Subcutaneous adipose tissue (tissue), 4 donors: ENCODE measurements around the gene PPFIA4. TPM values are rescaled to one million over a fixed set of nuclear protein-coding genes. Genes with fewer than 3 reads are reported as not detected.

ENCODE experiments used
- total RNA-seq, 4 donors: library from RNA; depleted of rRNA; stranded (reverse); fragments of >200 nt; gene quantifications; one replicate each; pipeline ENCODE4 v1.1.0, GENCODE V29; 2016
- TF ChIP-seq, protein P1 (sequence below): fragments of 450-650 bp; IDR thresholded peaks from one replicate; pipeline ENCODE4 v1.5.1; 2016; ENCODE audit warnings: low read depth, mild to moderate bottlenecking, control low read depth, antibody characterized with exemption, moderate library complexity

PPFIA4 gene
- total RNA-seq, 4 donors from 2014 or later, result 0.16 to 0.19 (median 0.17) TPM; not detected in 1

DNA sequence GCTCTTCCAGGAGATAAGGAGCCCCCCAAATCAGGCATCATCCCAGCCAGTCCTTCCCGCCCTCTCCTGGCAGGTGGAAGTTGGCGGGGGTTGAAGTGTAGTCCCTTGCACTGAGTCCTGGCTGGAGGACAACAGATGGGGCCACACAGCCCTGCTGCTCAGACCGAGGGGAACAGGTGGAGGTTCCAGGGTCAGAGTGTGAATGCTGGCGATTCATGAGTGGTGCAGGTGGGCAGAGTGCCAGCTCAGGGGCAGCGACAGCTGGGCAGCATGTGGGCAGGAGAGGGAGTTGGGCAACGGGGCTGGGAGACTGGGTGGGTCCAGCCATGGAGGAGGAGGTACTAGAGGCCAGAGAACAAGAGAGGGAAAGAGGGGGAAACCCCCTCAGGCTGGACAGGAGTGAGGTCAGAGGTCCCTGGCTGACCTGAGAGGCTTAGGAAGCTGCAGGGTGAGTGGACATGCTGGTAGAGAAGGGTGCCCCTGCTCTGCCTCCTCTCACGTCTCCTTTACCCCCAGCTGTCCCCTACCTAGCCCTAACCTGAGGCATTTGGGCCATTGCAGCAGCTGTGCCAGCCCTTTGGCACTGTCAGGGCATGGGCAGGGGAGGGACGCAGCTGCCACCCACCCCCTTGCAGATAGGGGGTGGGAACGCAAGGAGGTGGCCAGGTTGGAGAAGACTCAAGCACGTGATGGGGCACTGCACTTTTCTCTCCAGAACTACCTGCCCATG lies 90.0 kb downstream of the PPFIA4 start:
- TF ChIP-seq, protein P1, sequence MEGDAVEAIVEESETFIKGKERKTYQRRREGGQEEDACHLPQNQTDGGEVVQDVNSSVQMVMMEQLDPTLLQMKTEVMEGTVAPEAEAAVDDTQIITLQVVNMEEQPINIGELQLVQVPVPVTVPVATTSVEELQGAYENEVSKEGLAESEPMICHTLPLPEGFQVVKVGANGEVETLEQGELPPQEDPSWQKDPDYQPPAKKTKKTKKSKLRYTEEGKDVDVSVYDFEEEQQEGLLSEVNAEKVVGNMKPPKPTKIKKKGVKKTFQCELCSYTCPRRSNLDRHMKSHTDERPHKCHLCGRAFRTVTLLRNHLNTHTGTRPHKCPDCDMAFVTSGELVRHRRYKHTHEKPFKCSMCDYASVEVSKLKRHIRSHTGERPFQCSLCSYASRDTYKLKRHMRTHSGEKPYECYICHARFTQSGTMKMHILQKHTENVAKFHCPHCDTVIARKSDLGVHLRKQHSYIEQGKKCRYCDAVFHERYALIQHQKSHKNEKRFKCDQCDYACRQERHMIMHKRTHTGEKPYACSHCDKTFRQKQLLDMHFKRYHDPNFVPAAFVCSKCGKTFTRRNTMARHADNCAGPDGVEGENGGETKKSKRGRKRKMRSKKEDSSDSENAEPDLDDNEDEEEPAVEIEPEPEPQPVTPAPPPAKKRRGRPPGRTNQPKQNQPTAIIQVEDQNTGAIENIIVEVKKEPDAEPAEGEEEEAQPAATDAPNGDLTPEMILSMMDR, result no peak

DNA sequence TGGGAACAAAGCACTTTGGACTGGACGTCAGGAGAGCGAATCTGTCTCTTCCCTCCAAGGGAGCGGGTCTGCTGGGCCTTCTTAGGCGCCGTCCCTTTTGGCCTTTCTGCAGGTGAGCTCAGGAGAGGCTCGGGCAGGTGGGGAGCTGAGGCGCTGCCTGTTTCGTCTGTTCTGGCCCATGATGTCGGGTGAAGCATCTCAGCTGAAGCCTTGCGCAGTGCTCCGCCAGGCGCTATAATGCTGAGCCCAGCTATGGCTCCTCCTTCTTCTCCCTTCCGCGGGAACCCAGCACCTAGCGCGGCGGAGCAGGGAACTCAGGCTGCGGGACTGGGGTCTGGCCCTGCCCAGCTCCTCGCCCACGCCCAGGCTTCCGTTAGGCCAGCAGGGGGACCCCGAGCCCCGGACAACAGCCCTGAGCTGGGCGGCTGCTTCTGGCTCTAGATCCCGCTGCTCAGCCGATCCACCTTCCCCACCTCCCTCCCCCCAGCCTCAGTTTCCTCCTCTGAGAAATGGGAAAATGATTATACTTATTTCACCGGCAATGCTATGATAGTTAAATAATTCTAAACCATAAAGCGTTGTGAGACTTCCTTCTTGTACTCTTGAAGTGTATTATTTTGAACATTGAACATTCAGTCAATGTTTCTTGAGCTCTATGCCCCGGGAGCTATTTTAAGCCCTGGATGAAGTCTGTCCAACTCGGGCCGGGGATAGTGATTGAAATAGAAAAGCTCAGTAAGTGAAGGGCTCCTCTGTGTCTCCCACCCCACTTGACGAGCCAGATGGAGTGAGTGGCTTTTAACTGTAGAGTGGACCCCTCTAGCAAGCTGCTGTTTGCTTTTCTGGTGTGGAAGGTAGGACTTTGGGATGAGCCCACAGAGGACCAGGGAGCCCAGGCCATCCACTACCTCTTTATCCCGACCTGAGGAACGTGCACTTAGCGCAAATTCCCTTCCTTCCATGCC lies 91.6 kb downstream of the PPFIA4 start:
- TF ChIP-seq, protein P1, result no peak

DNA sequence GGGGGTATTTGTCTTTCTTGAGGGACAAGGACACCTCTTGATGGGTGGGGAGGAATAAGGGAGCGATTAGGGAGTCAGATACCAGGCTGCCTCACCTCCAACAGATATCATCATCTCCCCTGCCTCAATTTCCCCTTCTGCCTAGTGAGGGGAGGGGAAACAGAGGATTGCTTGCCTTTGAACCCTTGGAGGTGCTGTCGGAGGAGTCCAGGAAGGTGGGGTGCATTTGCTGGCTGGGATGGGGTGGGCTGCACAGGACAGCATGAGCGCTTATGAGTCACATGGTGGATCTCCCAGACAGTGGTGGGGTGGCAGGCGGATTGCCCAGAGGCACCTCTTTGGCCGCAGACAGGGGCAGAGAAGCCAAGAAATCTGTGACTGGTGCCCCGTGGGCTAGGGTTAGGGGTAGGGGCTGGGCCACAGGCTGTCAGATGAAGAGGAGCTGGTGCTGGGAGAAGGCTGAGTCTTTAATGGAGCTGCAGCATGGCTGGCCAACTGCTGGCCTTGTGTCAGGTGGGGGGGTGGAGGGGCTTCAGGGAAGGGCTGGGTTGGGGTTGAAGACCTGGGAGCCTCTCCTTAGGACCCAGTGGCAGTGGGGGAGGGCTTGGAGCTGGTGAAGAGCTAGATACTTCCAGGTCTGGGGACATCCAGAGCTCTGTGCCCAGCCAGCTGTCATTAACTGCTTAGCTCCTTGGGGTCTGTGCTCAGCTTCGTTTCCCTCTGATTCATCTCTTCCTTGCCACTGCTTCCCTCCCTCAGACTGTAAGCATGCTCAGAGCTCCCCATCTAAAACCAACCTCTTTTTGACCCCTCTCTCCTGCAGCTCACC lies 94.2 kb downstream of the PPFIA4 start:
- TF ChIP-seq, protein P1, result no peak

DNA sequence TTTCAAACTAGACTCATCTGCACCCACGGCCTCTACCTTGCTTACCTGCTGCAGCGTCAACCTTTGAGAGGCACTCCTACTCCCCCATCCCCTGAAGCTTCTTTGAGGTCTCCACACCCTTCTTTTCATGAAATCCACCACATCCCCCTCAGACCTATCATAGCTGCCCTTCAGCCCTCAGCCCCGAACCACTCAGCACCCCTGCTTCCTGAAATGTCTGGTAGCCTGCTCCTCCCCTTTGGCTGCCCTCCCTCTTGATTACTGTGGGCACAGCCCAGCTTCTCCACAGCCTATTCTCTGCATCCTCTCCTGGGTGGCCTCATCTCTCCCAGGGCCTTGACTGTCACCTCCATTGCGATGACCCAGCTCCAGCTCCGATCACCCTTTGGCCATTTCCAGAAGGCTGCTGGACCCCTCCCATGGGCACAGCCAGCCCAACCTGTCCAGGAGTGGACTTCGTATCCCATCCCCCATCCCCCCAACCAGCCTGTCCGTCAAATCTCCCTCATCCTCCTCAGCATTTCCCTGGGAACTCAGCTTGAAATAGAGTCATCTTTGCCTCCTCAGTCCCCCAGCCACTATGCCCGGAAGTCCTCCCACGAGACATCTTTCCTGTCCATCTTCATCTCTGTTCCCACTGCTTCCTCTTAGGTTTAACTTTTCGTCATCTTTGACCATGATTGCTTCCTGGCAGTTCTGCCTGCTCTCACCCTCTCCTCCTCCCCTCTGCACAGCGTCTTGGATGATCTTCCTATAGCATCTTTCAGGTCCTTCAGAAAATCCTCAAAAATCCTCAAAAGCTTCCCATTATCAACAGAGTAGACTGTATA lies 95.1 kb downstream of the PPFIA4 start:
- TF ChIP-seq, protein P1, result no peak

DNA sequence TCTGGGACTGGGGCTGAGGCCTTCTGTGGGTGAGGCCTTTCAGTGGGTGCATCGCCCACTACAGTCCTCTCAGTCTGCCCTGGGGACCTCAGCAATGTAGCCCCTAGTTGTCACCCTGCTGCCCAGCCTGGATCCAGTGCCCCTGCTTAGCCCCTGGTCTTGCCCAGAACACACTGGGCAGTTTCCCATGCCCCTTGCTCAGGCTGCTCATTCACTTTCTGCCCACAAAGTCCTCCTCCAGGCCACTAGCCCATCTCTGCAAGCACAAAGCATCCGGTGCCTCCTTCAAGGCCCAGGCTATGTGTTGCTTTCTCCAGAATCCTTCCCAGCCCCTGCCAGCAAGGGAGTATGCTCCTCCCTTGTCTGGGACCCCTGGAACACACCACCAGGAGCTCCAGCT lies 95.9 kb downstream of the PPFIA4 start:
- TF ChIP-seq, protein P1, result no peak

DNA sequence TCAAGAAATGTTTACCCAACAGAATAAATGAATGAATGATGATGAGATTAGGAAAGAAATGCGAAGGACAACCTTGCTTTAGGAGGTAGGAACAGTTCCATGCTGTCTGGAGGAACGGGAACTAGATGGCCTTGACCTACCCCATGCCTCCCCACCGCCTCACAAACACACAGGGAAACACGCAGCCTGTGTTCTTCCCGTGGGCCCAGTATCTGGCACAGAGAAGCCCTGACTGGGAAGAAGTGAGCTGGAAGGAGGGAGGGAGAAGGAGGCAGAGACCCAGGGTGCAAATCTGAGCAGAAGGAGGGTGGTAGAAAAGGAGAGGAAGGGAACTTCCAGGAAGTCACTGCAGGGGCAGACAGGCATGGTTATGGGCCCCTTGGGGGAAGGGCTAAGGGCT lies 97.7 kb downstream of the PPFIA4 start:
- TF ChIP-seq, protein P1, result no peak
